ENCODE data around the gene WNK1. TPM values are rescaled to one million over a fixed set of nuclear protein-coding genes. Genes with fewer than 3 reads are reported as not detected.

Gene WNK1
- total RNA-seq, 1 donor from 2014 or later = 160 TPM

GRCh38 chr12:730550-730949 lies 21.8 kb upstream of the WNK1 start:
- DNase-seq (ENCODE audit: low spot score) = no peak
- Mint-ChIP-seq H3K4me1 (ENCODE audit: unreplicated experiment) (no peaks in the 10 kb centered on the region), H3K9me3 (ENCODE audit: unreplicated experiment) (no peaks in the 10 kb centered on the region), H3K4me3 (ENCODE audit: unreplicated experiment) (no peak overlapping the region), H3K36me3 (ENCODE audit: low read depth, unreplicated experiment) (no peaks in the 10 kb centered on the region), H3K27me3 (ENCODE audit: unreplicated experiment) (peaks cover 1% of the 10 kb centered on the region), H3K27ac (ENCODE audit: unreplicated experiment) (no peak overlapping the region)
- no peak for TF ChIP-seq CTCF (IDR thresholded peaks at IDR 0.05; ENCODE audit: unreplicated experiment)

GRCh38 chr12:737122-737739 lies 15.1 kb upstream of the WNK1 start:
- Mint-ChIP-seq H3K27me3 (ENCODE audit: unreplicated experiment) (peaks cover 1% of the 10 kb centered on the region), H3K4me1 (ENCODE audit: unreplicated experiment) (peaks cover 3% of the 10 kb centered on the region), H3K36me3 (ENCODE audit: low read depth, unreplicated experiment) (no peaks in the 10 kb centered on the region), H3K4me3 (ENCODE audit: unreplicated experiment) (no peak overlapping the region), H3K27ac (ENCODE audit: unreplicated experiment) (no peak overlapping the region), H3K9me3 (ENCODE audit: unreplicated experiment) (no peaks in the 10 kb centered on the region)
- TF ChIP-seq CTCF (IDR thresholded peaks at IDR 0.05; ENCODE audit: unreplicated experiment) = no peak
- no peak for DNase-seq (ENCODE audit: low spot score)

GRCh38 chr12:738712-739111 lies 13.7 kb upstream of the WNK1 start:
- Mint-ChIP-seq H3K27me3 (ENCODE audit: unreplicated experiment) (no peaks in the 10 kb centered on the region), H3K4me1 (ENCODE audit: unreplicated experiment) (peaks cover 3% of the 10 kb centered on the region), H3K36me3 (ENCODE audit: low read depth, unreplicated experiment) (no peaks in the 10 kb centered on the region), H3K27ac (ENCODE audit: unreplicated experiment) (no peak overlapping the region), H3K4me3 (ENCODE audit: unreplicated experiment) (no peak overlapping the region), H3K9me3 (ENCODE audit: unreplicated experiment) (no peaks in the 10 kb centered on the region)
- no peak for TF ChIP-seq CTCF (IDR thresholded peaks at IDR 0.05; ENCODE audit: unreplicated experiment)
- no peak for DNase-seq (ENCODE audit: low spot score)

- Mint-ChIP-seq H3K27ac (ENCODE audit: unreplicated experiment) (no peak overlapping the region), H3K4me1 (ENCODE audit: unreplicated experiment) (peaks cover 3% of the 10 kb centered on the region), H3K27me3 (ENCODE audit: unreplicated experiment) (no peaks in the 10 kb centered on the region), H3K9me3 (ENCODE audit: unreplicated experiment) (no peaks in the 10 kb centered on the region), H3K4me3 (ENCODE audit: unreplicated experiment) (no peak overlapping the region), H3K36me3 (ENCODE audit: low read depth, unreplicated experiment) (no peaks in the 10 kb centered on the region)
- no peak for TF ChIP-seq CTCF (IDR thresholded peaks at IDR 0.05; ENCODE audit: unreplicated experiment)
- DNase-seq (ENCODE audit: low spot score) = no peak
Observed at GRCh38 chr12:739349-739748, 13.0 kb upstream of the WNK1 start.

GRCh38 chr12:740921-741320 lies 11.5 kb upstream of the WNK1 start:
- peaks cover 3% of the 10 kb centered on the region for H3K4me1 Mint-ChIP-seq (ENCODE audit: unreplicated experiment)
- no peaks in the 10 kb centered on the region for H3K9me3 Mint-ChIP-seq (ENCODE audit: unreplicated experiment)
- H3K27me3 Mint-ChIP-seq (ENCODE audit: unreplicated experiment) = no peaks in the 10 kb centered on the region
- DNase-seq (ENCODE audit: low spot score) = no peak
- H3K27ac Mint-ChIP-seq (ENCODE audit: unreplicated experiment) = no peak overlapping the region
- no peak for TF ChIP-seq CTCF (IDR thresholded peaks at IDR 0.05; ENCODE audit: unreplicated experiment)
- no peak overlapping the region for H3K4me3 Mint-ChIP-seq (ENCODE audit: unreplicated experiment)
- no peaks in the 10 kb centered on the region for H3K36me3 Mint-ChIP-seq (ENCODE audit: low read depth, unreplicated experiment)

Data from endothelial cell (in vitro differentiated cells).